ENCODE measurements around the gene ITFG1.

ITFG1 gene

DNA sequence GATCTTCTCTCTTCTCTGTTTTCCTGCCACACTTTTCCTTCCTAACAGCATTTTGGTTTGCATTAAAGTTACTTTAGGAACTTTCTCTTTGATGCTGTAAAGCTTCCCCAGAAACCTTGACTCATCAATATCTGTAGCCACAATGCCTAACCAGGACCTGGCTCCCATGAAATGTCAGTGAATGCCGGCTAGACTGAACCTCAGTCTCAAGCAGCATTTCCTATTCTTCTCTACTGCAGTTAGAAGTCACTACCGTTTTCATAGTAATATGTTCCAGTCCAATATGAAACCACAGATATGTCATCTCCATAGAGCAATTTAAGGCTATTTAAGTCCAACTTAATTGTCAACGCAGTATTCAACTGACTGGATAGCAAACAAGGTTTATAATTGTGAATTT is 28.9 kb downstream of the ITFG1 start:
- H3K27me3 ChIP-seq (ENCODE audit: control insufficient read depth, low read length) = no peaks in the 10 kb centered on the region
- no peaks in the 10 kb centered on the region for H4K20me1 ChIP-seq (ENCODE audit: control insufficient read depth, insufficient read depth, low read depth, low read length)
- H3K27ac ChIP-seq (ENCODE audit: low read depth, low read length) = no peak overlapping the region
- no peaks in the 10 kb centered on the region for H3K9me2 ChIP-seq (replicated peaks; ENCODE audit: control insufficient read depth, low read length)
- peaks cover 19% of the 10 kb centered on the region for H3K79me2 ChIP-seq (ENCODE audit: control insufficient read depth, low read length)
- H3K4me1 ChIP-seq (ENCODE audit: control insufficient read depth, low read length) = peaks cover 10% of the 10 kb centered on the region
- peaks cover 24% of the 10 kb centered on the region for H3K36me3 ChIP-seq (ENCODE audit: control insufficient read depth, low read length)
- H3K4me2 ChIP-seq (ENCODE audit: low read length) = no peak overlapping the region
- no peak overlapping the region for H3K4me3 ChIP-seq (ENCODE audit: low read length)
- H3K9me3 ChIP-seq (ENCODE audit: control insufficient read depth, insufficient read depth, low read length) = no peaks in the 10 kb centered on the region
- TF ChIP-seq CTCF (IDR thresholded peaks at IDR 0.05; ENCODE audit: low read depth, low read length, poor library complexity, severe bottlenecking) (no peak), EZH2phosphoT487 (IDR thresholded peaks at IDR 0.05; ENCODE audit: borderline replicate concordance, low read length) (no peak)
- no peaks in the 10 kb centered on the region for H3F3A ChIP-seq (ENCODE audit: control insufficient read depth, insufficient read depth)

DNA sequence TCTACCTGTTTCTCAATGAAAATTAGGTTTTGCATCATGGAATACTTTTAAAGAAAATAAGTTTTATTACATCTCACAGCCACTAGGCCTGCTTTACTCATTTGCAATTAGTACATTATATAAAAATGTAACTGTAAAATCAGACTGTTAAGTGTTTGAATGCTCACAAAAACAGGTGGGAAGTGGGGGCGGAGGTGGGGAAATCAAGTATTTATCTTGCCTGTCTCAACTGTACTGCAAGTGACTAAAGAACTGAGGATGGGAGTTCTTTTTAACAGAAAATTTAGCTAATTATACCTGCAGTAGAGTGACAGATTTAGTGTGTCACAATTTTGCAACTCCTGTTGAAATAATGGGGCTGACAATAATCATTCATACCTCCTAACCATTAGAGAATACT is 34.1 kb downstream of the ITFG1 start:
- Histone ChIP-seq H3K9me3 (ENCODE audit: control insufficient read depth, insufficient read depth, low read length) (no peaks in the 10 kb centered on the region), H4K20me1 (ENCODE audit: control insufficient read depth, insufficient read depth, low read depth, low read length) (no peaks in the 10 kb centered on the region), H3K4me3 (ENCODE audit: low read length) (no peak overlapping the region), H3K4me1 (ENCODE audit: control insufficient read depth, low read length) (no peaks in the 10 kb centered on the region), H3K79me2 (ENCODE audit: control insufficient read depth, low read length) (peaks cover 4% of the 10 kb centered on the region; the same call in 1 of the 2 replicates), H3K27me3 (ENCODE audit: control insufficient read depth, low read length) (no peaks in the 10 kb centered on the region), H3K4me2 (ENCODE audit: low read length) (no peak overlapping the region), H3K36me3 (ENCODE audit: control insufficient read depth, low read length) (peaks cover 42% of the 10 kb centered on the region), H3K27ac (ENCODE audit: low read depth, low read length) (no peak overlapping the region), H3K9me2 (replicated peaks; ENCODE audit: control insufficient read depth, low read length) (no peaks in the 10 kb centered on the region), H3F3A (ENCODE audit: control insufficient read depth, insufficient read depth) (no peaks in the 10 kb centered on the region)
- no peak for TF ChIP-seq CTCF (IDR thresholded peaks at IDR 0.05; ENCODE audit: low read depth, low read length, poor library complexity, severe bottlenecking)
- no peak for TF ChIP-seq EZH2phosphoT487 (IDR thresholded peaks at IDR 0.05; ENCODE audit: borderline replicate concordance, low read length)

DNA sequence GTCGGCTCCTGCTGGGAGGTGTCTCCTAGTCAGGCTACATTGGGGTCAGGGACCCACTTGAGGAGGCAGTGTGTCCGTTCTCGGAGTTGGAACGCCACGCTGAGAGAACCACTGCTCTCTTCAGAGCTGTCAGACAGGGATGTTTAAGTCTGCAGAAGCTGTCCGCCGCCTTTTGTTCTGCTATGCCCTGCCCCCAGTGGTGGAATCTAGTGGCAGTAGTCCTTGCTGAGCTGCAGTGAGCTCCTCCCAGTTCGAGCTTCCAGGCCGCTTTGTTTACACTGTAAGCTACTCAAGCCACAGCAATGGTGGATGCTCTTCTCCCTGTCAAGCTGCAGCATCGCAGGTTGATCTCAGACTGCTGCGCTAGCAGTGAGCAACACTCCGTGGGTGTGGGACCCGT is 36.0 kb downstream of the ITFG1 start:
- H3K9me2 ChIP-seq (replicated peaks; ENCODE audit: control insufficient read depth, low read length) = no peaks in the 10 kb centered on the region
- no peaks in the 10 kb centered on the region for H4K20me1 ChIP-seq (ENCODE audit: control insufficient read depth, insufficient read depth, low read depth, low read length)
- no peak overlapping the region for H3K4me3 ChIP-seq (ENCODE audit: low read length)

More for the DNA sequence above, 36.0 kb downstream of the ITFG1 start:
- peaks cover 46% of the 10 kb centered on the region for H3K36me3 ChIP-seq (ENCODE audit: control insufficient read depth, low read length)
- H3K79me2 ChIP-seq (ENCODE audit: control insufficient read depth, low read length) = no peaks in the 10 kb centered on the region
- H3K27ac ChIP-seq (ENCODE audit: low read depth, low read length) = no peak overlapping the region
- TF ChIP-seq EZH2phosphoT487 (IDR thresholded peaks at IDR 0.05; ENCODE audit: borderline replicate concordance, low read length) = no peak
- no peak for TF ChIP-seq CTCF (IDR thresholded peaks at IDR 0.05; ENCODE audit: low read depth, low read length, poor library complexity, severe bottlenecking)
- H3K4me1 ChIP-seq (ENCODE audit: control insufficient read depth, low read length) = no peaks in the 10 kb centered on the region
- no peaks in the 10 kb centered on the region for H3K9me3 ChIP-seq (ENCODE audit: control insufficient read depth, insufficient read depth, low read length)
- no peaks in the 10 kb centered on the region for H3K27me3 ChIP-seq (ENCODE audit: control insufficient read depth, low read length)
- no peak overlapping the region for H3K4me2 ChIP-seq (ENCODE audit: low read length)
- H3F3A ChIP-seq (ENCODE audit: control insufficient read depth, insufficient read depth) = no peaks in the 10 kb centered on the region
